GM21825 (cell line): Measurements from ENCODE around the gene SLC6A20.
"Not testable (repeated sequence)": the region's sequence is repeated elsewhere in the genome, so short reads cannot be mapped to it uniquely, and the experiment has no call there.

Experiments used
- ATAC-seq: cut with Tn5 transposase; IDR thresholded peaks from one replicate; pipeline ENCODE4 v1.9.1; 2021; ENCODE audit warnings: mild to moderate bottlenecking, moderate library complexity; ENCODE audit not compliant: unreplicated experiment

The SLC6A20 gene

DNA sequence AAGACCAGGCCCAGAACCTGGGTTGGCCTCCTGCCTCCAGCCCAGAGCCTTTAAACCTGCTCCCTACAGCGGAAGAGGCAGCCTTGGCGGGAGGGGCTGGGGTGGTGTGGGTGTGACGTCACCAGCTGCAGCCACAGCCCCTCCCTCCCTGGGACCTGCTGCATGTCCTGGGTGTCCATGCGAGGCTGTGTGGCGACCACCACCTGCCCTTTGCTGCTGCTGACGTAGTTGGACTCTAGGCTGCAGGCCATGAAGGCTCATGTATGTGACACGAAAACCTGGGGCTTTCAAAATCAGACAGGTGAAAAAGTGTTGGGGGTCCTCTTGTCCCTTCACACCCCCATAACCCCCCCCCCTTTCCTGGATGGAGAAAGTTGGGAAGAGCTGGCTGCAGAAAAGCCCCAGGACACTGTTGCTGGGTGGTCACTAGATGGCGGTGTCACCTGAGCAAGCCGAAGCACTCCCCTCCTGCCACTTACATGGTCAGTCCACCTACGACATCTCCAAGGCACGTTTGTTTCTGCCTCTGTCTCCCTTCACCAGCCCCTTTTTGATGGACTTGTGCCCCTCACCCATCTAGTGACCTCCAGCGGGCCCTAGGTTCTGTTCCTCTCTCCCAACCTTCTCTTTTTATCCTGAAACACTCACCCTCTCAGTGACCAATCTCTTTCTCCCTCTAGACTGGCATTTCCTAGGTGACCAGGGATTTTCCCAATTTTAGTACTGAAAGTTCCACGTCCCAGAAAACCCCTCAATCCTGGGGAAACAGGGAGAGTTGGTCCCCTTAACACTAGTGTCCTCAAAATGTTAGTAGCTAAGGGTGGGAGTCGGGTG, 35.2 kb downstream of the SLC6A20 start:
- no peak for ATAC-seq

GRCh38 chr3:45759851-45760250, 36.5 kb downstream of the SLC6A20 start:
- no peak for ATAC-seq

- no peak for ATAC-seq
These were observed 37.5 kb downstream of the SLC6A20 start for GRCh38 chr3:45758871-45759270.

DNA sequence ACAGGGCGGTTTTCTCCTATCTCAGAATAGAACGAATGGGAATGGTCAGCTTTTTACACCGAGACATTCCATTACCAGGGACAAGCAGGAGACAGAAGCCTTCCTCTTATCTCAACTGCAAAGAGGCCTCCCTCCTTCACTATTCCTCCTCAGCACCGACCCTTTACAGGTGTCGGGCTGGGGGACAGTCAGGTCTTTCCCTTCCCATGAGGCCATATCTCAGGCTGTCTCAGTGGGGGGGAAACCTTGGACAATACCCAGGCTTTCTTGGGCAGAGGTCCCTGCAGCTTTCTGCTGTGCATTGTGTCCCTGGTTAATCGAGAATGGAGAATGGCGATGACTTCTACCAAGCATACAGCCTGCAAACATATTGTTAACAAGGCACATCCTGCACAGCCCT, 39.2 kb downstream of the SLC6A20 start:
- ATAC-seq = not testable (repeated sequence)

DNA sequence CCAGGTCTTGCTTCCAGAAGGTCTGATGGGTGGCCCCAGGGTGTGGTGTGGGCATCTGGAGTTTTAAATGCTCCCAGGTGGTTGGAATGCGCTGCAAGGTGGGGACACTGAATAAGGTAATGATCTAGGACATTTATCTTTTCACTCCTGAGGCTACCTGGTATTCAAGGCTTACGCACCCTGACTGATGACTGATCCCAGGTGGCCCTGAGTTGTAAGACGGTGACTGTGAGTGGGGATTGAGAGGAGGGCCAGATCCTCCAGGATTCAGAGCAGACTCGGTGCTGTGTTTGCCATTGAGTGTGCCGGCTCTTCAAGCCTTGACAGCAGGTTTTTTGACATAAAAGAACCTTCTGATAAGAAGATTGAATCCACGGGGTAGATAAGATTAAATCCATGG, 40.3 kb downstream of the SLC6A20 start:
- no peak for ATAC-seq

DNA sequence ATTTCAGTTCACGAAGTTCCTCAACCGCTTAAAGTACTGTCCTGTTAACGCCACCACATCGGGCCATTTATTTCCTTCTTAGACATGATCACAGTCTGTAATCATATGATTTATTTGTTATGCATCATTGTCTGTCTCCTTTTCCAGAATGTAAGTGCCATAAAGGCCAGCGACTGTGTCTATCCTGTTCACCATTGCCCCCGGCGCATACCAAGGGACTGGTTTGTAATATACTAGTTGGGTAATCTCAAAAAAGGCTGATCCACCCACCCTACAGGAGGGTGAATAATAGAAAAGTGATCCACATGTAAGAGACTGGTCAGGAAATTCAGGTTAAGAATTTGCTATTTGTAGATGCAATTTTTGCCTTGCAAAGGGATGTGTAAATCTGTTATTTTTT, 41.9 kb downstream of the SLC6A20 start:
- no peak for ATAC-seq

GRCh38 chr3:45753095-45753494, 43.2 kb downstream of the SLC6A20 start:
- ATAC-seq = no peak

- ATAC-seq = no peak
These were observed 44.6 kb downstream of the SLC6A20 start for GRCh38 chr3:45751537-45752242.

DNA sequence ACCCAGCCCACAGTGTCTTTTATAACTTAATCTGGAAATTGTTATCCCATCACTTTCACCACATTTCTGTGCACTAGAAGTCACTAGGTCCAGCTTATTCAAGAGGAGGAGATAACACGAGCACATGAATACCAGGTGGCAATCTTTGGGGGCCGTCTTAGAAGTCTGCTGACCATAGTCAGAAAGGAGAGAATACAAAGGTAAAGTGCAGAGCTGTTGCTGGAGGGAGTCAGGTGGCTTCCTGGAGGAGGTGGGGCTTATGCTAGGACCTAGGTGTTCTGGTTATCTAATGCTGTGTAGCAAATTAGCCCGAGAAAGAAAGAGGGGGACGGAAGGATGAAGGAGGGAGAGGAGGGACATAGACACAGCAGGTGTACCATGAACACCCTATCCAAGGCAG, 46.5 kb downstream of the SLC6A20 start:
- ATAC-seq = no peak

GRCh38 chr3:45749036-45749600, 47.2 kb downstream of the SLC6A20 start:
- not testable (repeated sequence) for ATAC-seq

- ATAC-seq = no peak
These were observed 48.3 kb downstream of the SLC6A20 start for GRCh38 chr3:45748068-45748467.

DNA sequence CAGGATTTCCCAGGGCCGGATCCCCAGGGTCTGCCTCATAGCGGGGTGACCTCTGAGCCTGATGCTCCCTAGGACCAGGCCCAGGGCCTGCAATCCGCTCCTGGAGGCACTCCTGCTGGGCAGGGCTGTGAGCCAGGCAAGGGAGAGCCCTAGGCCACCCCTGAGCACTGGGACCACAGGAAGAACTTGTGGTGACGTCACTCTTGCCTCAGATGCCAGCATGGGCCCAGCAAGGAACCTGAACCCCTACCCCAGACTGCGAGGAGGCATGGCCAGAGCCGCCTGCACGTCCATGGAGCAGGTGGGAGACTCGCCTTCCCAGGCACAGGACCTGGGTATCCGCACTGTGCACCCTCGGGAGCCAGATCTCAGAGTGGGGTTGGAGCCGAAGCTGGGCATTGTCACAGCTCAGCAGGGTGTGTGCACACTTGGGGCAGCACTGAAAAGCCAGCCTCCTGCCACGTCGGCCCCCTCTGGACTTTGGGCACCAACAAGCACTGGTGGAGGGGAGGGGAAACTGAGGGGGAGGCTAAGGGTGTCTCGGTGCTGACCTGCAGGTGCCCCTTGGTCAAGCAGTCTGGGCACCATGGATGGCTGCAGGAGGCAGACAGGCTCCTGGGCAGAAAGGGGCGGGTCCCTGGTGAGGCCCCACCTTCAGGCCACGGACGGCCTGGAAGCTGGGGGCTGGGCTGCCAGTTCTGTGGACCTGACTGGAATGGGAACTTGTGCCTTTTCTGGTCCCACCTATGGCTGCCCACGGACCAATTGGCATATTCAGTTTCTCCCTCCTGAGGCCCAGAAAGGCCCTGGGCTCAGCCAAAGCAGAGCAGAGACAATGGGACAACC, 49.3 kb downstream of the SLC6A20 start:
- ATAC-seq = no peak

DNA sequence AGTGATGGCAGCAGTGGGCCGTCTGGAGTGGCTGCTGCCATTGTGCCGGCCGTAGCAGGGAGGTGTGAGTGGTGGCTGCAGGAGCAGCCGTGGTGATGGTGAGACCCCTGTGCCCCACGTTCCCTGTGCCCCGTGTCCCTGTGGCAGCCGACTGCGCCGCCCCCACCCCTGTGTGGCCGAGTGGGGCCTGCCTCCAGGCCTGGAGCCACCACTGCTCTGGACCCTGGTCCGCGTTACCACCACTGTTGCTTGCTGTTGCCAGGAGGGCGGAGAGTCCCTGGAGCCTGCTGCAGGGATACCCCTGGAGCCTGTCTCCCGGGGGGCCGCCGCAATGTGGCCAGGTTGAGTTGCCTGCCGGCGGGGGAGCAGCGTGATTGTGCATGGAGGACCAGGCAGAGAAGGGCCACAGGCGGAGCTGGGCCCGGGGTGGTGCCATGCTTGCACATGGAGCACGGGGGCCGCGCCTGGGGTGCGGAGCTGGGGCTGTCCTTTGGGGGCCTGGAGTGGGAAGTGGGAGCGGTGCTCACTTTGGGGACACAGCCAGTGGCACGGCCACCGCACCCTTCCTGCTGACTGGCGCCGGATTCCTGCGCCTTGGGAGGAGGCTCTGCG, 50.1 kb downstream of the SLC6A20 start:
- no peak for ATAC-seq

GRCh38 chr3:45742461-45743089, 53.8 kb downstream of the SLC6A20 start:
- no peak for ATAC-seq

GRCh38 chr3:45741742-45742460, 54.4 kb downstream of the SLC6A20 start:
- no peak for ATAC-seq

DNA sequence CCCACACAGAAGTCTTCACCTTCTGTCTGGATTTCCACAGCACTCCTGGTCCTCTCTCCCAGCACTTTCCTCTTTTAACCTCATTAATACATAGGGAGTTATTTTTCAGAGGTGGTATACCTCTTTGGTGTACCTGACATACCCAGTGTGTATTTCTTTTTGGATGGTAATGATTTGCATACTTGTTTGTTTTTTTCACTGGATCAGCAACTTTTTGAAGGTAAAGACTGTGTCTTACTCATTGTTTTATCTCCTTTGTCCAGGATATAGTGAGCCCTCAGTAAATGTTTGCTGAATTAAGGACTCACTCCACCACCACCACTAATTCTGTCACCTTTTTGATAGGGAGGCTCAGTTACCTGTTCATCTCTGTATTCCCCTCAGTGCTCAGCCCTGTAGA, 55.1 kb downstream of the SLC6A20 start:
- ATAC-seq = no peak

- no peak for ATAC-seq
These were observed 56.3 kb downstream of the SLC6A20 start for GRCh38 chr3:45739991-45740390.

DNA sequence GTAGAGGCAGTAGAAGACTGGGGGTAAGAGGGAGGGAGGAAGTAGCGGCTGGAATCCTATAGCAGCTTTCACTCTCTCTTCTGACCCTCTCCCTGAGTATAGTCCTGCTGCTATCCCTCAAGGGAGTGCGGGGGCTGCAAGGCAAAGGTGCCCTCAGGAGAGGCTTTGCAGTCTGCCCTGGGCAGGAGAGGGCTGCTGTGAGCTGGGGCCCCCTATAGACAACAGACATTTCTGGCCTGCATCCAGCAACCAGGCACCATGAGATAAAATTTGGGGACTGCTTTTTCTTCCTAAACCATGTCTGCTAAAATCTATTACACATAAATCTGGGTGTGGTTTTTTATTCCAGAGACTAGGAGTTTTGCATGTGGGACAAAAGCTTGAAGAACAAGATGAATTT, 59.1 kb downstream of the SLC6A20 start:
- no peak for ATAC-seq

DNA sequence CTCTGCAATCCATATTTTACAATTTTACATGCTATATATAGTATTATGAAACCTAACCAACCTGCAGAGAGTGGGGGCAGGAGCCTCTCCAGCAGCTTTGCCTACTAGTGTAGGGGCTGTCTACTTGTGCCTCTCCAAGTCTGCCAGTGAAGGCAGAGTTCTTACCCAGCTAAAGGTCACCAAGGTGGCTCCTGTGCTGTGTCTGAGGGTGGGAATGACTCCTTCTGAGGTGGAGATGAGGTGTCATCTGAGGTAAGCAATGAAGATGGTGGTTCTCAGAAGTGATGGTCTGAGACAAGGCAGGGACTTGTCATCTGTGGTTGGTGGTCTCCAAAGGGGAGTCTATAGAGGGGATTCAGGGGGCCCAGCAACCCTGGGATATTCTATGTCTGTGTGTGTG, 59.6 kb downstream of the SLC6A20 start:
- ATAC-seq = no peak
